ENCODE results near the gene POLRMT.
"Not testable (repeated sequence)": the region's sequence is repeated elsewhere in the genome, so short reads cannot be mapped to it uniquely, and the experiment has no call there.

The POLRMT gene

DNA sequence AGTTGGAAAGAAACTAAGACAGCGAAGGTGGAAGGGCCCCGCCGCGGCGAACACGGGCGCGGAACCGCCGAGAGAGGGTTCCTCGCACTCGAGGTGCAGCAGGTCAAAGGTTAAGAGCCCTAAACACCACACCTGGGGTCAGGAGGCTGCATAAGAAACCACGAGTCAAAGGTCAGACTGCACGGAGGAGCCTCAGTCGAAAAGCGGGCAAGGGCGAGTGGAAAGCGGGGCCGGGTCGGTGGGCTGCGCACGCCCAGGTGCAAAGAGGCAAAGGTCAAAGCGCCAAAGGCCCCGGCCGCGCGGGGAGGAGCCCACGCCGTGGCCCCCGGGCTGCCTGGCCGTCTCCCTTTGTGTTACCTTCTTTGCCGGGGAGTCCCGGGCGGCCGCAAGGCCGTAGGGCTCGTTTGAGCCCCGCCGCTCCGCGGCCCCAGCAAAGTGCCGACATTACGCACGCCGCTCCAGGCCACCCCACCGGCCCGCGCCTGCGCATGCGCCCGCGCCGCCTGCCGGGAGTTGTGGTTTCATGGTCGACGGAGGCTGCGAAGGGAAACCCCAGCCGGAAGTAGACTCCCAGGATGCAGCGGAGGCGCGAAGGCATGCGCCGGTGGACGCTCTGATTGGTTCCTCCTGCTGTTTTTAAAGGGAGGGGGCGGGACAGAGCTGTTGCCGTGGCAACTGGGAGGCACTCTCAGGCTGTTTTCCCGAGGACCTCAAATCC, at the start of gene POLRMT:
POLRMT (minus strand) TSS at position 470 of the 718 bp plus-strand sequence; CDS start at position 445, 25 bp downstream.
- DNase-seq (ENCODE audit: low read depth), result peak; percentile 91
- H3K4me3 ChIP-seq (ENCODE audit: low read depth, low read length), result peak within 1 kb of the TSS; percentile 91

GRCh38 chr19:682678-683320, 49.5 kb upstream of the POLRMT start:
- no peak for DNase-seq (ENCODE audit: low read depth)
- H3K4me3 ChIP-seq (ENCODE audit: low read depth, low read length), result no peak overlapping the region

- H3K4me3 ChIP-seq (ENCODE audit: low read depth, low read length), result no peak overlapping the region
- no peak for DNase-seq (ENCODE audit: low read depth)
Measured at GRCh38 chr19:681029-682019, 48.0 kb upstream of the POLRMT start.

DNA sequence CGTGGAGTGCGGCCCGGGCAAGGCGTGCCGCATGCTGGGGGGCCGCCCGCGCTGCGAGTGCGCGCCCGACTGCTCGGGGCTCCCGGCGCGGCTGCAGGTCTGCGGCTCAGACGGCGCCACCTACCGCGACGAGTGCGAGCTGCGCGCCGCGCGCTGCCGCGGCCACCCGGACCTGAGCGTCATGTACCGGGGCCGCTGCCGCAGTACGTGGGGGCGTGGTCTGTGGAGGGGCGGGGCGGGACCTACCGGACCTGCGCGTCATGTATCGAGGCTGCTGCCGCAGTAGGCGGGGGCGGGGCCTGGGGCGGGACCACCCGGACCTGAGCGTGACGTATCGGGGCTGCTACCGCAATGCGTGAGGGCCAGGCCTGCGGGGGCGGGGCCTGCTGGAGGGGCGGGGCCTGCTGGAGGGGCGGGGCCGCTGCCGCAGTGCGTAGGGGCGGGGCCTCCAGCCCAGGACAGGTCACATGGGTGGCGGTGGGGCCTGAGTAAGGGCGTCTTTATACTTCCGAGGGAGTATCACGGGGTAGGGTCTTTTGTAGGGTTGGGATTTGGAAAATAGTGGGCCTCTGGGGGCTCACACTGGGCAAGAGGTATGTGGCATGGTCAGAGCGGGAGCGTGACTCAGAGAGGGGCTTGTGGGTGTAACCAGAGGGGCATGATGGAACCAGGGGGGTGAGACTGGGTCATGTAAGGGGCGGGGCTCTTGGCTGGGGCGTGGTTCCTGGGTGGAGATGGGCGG, 47.1 kb upstream of the POLRMT start:
- peak; percentile 95 for DNase-seq (ENCODE audit: low read depth)
- H3K4me3 ChIP-seq (ENCODE audit: low read depth, low read length), result peak overlapping the region; percentile 59

- H3K4me3 ChIP-seq (ENCODE audit: low read depth, low read length), result peak overlapping the region; percentile 59
- peak; percentile 78 for DNase-seq (ENCODE audit: low read depth)
Measured at GRCh38 chr19:679418-680286, 46.3 kb upstream of the POLRMT start.

DNA sequence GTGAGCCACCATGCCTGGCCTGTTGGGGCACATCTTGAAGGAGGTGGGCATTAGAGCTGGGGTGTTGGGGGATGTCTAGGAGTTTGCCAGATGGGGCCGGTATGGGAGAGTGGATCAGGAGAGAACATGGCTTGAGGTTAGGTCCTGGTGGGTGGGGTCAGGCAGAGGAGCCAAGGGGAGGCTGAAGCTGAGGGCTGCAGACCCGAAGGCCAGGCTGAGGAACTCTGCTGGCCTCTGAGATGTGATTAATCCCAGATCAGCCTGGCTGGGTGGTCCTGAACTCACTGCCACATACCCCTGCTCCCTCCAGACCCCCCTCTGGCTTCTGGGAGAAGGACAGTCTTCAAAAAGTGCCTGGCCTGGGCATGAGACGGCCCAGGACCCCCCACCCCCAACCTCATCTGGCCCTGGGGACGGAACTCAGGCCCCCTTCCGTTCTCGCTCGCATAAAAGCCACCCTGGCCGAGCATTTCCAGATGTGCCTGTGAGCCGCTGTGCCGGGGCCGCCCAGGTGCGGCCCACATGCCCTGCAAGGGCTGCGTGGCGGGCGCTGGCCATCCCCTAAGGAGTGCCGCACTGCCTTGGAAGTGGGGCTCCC, 45.6 kb upstream of the POLRMT start:
- no peak for DNase-seq (ENCODE audit: low read depth)
- peak overlapping the region; percentile 59 for H3K4me3 ChIP-seq (ENCODE audit: low read depth, low read length)

DNA sequence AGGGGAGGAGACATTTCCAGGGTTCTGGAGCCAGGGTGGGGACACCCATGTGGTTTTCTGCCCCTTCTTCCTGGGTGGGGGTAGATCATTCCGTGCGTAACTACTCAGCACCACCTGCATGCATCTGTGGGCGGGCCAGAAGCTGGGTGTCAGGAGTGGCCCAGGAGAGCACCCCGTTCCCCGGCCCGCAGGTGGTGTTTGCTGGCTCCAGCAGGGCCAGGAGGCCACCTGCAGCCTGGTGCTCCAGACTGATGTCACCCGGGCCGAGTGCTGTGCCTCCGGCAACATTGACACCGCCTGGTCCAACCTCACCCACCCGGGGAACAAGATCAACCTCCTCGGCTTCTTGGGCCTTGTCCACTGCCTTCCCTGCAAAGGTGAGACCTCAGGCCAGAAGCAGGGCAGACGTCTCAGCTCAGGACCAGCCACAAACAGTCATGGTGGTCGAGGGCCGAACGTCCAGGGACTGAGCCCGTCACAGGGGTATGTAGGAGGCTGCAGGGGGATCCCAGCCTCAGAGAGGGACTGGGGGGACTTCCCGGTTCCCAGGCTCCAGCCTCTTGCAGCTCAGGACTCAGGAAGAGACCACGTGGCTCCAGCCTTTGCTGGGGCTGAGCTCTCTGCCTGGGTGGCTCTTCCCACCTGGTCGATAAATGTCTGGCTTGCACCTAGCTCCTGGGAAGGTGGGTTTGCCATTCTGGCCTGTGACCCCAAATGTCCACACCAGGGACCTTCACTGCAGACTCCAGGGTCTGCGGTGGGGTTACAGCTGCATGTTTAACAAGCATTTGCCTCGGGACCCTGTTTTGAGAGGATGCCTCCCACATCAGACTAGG, 44.5 kb upstream of the POLRMT start:
- DNase-seq (ENCODE audit: low read depth), result no peak
- peak overlapping the region; percentile 74 for H3K4me3 ChIP-seq (ENCODE audit: low read depth, low read length)

- peak; percentile 70 for DNase-seq (ENCODE audit: low read depth)
- H3K4me3 ChIP-seq (ENCODE audit: low read depth, low read length), result peak overlapping the region; percentile 74
Measured at GRCh38 chr19:677201-677600, 43.9 kb upstream of the POLRMT start.

DNA sequence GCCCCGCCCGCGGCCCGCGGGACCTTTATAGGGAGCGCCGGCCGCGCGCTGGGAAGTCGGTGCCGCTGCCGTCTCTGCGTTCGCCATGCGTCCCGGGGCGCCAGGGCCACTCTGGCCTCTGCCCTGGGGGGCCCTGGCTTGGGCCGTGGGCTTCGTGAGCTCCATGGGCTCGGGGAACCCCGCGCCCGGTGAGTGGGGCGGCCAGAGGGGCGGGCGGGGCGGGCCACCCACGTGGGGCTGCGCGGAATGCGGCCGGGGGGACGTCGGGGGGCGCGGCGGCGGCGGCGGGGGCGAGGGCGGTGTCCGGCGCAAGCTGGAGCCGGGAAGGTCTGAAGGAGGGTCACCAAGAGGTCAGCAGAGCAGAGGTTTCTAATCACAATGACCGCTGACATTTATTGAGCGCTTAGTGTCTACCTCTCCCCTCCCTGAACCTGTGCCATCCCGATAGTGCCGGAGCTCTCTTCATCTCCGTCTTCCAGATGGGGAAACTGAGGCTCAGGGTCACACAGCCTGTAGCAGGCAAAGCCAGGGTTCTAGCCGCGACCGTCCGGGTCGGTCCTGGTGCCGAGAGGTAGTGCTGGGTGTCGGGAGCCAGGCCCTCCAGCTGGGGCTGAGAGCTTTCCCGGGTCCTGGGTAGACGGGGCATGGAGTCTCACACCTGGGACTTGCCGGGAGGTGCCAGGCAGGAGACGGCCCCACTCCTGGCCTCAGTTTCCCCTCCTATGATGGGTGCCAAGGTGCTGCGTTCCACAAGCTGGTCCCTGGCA, 43.2 kb upstream of the POLRMT start, which contains the start of gene FSTL3:
FSTL3 (plus strand) TSS at position 54 of the 767 bp plus-strand sequence; CDS start at position 86, 32 bp downstream.
- H3K4me3 ChIP-seq (ENCODE audit: low read depth, low read length), result peak within 1 kb of the TSS; percentile 74
- DNase-seq (ENCODE audit: low read depth), result no peak

DNA sequence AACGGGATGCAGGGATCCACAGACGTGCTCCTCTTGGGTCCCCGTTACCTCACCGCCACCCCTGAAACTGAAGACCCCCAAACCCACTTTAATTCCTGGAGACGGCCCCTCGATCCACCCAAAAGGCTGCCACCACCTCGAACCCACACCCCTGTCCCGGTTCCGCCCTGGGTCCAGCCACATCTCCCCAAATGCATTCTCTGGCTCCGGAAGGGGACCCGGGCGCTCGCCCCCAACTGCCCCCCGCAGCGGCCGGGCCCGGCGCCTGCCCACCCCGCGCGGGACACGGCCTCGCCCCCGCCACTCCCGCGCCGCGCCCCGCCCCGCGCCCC, 42.6 kb upstream of the POLRMT start:
- DNase-seq (ENCODE audit: low read depth), result no peak
- H3K4me3 ChIP-seq (ENCODE audit: low read depth, low read length), result peak overlapping the region; percentile 74

DNA sequence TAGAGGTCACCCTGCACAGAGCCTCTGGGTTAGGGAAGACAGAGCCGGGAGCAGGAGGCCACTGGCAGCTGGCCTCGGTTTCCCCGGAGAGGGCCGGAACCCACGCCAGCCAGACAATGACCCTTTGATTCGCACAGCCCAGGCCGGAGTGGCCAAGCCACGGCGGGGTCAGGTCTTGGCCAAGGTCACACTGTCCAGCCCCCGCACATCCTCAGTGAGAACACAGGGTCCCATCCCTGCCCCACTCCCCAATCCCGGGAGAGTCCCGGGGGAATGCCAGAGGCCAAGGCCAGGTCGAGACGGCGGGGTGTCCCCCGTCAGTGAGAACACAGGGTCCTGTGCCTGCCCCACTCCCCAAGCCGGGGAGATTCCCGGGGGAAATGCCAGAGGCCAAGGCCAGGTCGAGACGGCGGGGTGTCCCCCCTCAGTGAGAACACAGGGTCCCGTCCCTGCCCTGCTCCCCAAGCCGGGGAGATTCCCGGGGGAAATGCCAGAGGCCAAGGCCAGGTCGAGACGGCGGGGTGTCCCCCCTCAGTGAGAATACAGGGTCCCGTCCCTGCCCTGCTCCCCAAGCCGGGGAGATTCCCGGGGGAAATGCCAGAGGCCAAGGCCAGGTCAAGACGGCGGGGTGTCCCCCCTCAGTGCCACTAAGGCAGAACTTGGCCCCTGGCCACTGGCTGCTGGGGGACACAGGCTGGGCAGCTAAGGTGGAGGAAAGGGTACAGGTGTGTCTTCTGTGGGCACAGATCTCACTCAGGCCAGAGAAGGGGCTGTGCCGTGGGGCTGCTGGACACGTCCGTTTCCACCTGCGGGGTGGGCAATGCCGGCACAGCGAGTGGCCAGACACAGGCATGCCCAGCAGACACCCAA, 41.2 kb upstream of the POLRMT start:
- no peak overlapping the region for H3K4me3 ChIP-seq (ENCODE audit: low read depth, low read length)
- DNase-seq (ENCODE audit: low read depth), result no peak

DNA sequence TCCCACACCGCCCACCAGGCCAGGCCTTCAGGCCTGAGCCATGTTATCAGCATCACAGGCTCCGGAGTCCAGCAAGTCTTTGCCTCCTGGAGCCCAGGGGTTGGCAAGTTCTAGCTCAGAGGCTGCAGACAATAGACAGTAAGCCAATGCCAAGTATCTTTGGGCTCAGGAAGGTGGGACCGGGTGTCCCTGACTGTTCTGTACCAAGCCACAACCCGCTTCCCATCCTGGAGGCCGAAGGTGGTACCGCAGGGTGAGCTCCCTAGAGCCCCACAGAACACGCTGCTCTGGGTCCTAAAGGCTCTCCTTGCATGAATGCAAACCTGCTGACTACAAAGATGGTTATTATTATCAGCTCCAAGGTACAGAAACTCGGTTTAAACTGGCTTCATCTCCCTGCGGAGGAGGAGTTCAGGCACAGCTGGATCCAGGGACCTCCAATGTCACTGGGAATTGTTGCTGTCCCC, 37.3 kb upstream of the POLRMT start:
- no peak for DNase-seq (ENCODE audit: low read depth)
- no peak overlapping the region for H3K4me3 ChIP-seq (ENCODE audit: low read depth, low read length)

DNA sequence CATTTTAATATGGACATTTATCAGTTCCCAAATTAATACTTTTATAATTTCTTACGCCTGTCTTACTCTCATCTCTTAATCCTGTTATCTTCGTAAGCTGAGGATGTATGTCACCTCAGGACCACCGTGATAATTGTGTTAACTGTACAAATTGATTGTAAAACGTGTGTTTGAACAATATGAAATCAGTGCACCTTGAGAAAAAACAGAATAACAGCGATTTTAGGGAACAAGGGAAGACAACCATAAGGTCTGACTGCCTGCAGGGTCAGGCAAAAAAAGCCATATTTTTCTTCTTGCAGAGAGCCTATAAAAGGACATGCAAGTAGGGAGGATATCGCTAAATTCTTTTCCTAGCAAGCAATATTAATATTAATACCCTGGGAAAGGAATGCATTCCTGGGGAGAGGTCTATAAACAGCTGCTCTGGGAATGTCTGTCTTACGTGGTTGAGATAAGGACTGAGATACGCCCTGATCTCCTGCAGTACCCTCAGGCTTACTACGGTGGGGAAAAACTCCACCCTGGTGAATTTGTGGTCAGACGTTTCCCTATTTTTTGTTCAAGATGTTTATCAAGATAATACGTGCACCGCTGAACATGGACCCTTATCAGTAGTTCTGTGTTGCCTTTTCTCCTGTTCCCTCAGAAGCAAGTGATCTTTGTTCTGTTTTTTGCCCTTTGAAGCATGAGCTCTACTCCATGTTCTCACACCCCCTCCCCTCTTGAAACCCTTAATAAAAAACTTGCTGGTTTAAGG, 35.5 kb upstream of the POLRMT start:
- not testable (repeated sequence) for H3K4me3 ChIP-seq (ENCODE audit: low read depth, low read length)

GRCh38 chr19:666985-667573, 33.7 kb upstream of the POLRMT start:
- not testable (repeated sequence) for DNase-seq (ENCODE audit: low read depth); H3K4me3 ChIP-seq (ENCODE audit: low read depth, low read length)

More for the DNA sequence above, 35.5 kb upstream of the POLRMT start:
- DNase-seq (ENCODE audit: low read depth), result not testable (repeated sequence)
